ENCODE data around the gene UBE2H.

GRCh38 chr7:129989466-129989865, 36.7 kb upstream of the UBE2H start:
- TF ChIP-seq CTCF (IDR thresholded peaks at IDR 0.05) (no peak), POLR2A (IDR thresholded peaks at IDR 0.05) (no peak)
